ENCODE measurements around the gene STK11IP.
A peak's percentile ranks its signal among the peaks of the same experiment; 100 is the strongest.

The STK11IP gene

GRCh38 chr2:219615894-219616293, 18.2 kb downstream of the STK11IP start:
- Histone ChIP-seq H2AK5ac (ENCODE audit: low read length) (no peak overlapping the region), H3K18ac (ENCODE audit: low read length) (no peak overlapping the region), H2BK5ac (ENCODE audit: low read length) (no peak overlapping the region), H3K79me2 (ENCODE audit: control insufficient read depth, insufficient read depth, low read length) (no peaks in the 10 kb centered on the region), H3K27me3 (ENCODE audit: insufficient read depth, low read length, poor library complexity) (no peaks in the 10 kb centered on the region), H3K27ac (ENCODE audit: low read depth, low read length) (no peak overlapping the region), H2BK120ac (ENCODE audit: low read depth, low read length) (no peak overlapping the region), H3K4me3 (ENCODE audit: low read length) (no peak overlapping the region), H4K5ac (ENCODE audit: low read length) (no peak overlapping the region), H3K9ac (ENCODE audit: low read length) (no peak overlapping the region), H3K23ac (ENCODE audit: low read length) (no peak overlapping the region), H3K36me3 (ENCODE audit: control insufficient read depth, insufficient read depth, low read length) (no peaks in the 10 kb centered on the region), H3K4ac (ENCODE audit: low read depth, low read length) (no peak overlapping the region), H3K56ac (ENCODE audit: low read length) (no peak overlapping the region), H2BK15ac (replicated peaks; ENCODE audit: low read depth) (no peak overlapping the region), H4K8ac (ENCODE audit: low read depth, low read length) (no peak overlapping the region), H3K4me2 (ENCODE audit: low read length) (no peak overlapping the region), H3K4me1 (ENCODE audit: control insufficient read depth, low read depth, low read length) (no peaks in the 10 kb centered on the region), H3K79me1 (ENCODE audit: low read length) (no peaks in the 10 kb centered on the region)
- WGBS (ENCODE audit: extremely low coverage, insufficient coverage, low lambda C conversion rate), result no CpG with 5 or more reads among the region's 12 CpGs
- no peak for DNase-seq

- WGBS (ENCODE audit: extremely low coverage, insufficient coverage, low lambda C conversion rate), result no CpG with 5 or more reads among the region's 4 CpGs
- H3K27me3 ChIP-seq (ENCODE audit: insufficient read depth, low read length, poor library complexity), result no peaks in the 10 kb centered on the region
Observed at GRCh38 chr2:219616550-219616949, 18.9 kb downstream of the STK11IP start.

DNA sequence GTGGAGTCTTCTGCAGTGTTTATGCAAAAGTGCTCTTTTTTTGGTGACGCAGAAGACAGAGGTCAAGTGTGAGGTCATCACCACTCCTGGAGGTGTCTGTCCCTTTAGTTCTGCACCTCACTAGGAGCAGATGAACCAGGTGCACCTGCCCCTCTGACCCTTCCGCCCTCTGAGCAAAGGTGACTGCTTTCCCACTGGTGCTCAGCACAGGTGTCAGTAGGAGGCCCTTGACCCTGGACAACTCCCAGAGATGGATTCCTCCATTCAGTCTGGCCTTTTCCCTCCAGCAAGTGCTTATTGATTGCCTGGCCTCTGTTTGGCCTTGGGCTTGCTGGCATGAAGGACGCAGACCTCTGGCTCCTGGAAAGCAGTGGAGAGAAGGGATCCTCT, 21.1 kb downstream of the STK11IP start:
- Histone ChIP-seq H4K5ac (ENCODE audit: low read length) (no peak overlapping the region), H3K27me3 (ENCODE audit: insufficient read depth, low read length, poor library complexity) (no peaks in the 10 kb centered on the region), H2BK5ac (ENCODE audit: low read length) (no peak overlapping the region), H3K4me3 (ENCODE audit: low read length) (no peak overlapping the region), H4K8ac (ENCODE audit: low read depth, low read length) (no peak overlapping the region), H3K36me3 (ENCODE audit: control insufficient read depth, insufficient read depth, low read length) (no peaks in the 10 kb centered on the region), H3K4me1 (ENCODE audit: control insufficient read depth, low read depth, low read length) (no peaks in the 10 kb centered on the region), H3K79me1 (ENCODE audit: low read length) (no peaks in the 10 kb centered on the region), H2AK5ac (ENCODE audit: low read length) (no peak overlapping the region), H3K23ac (ENCODE audit: low read length) (no peak overlapping the region), H2BK15ac (replicated peaks; ENCODE audit: low read depth) (no peak overlapping the region), H3K56ac (ENCODE audit: low read length) (no peak overlapping the region), H3K9ac (ENCODE audit: low read length) (no peak overlapping the region), H3K27ac (ENCODE audit: low read depth, low read length) (no peak overlapping the region), H3K18ac (ENCODE audit: low read length) (no peak overlapping the region), H3K79me2 (ENCODE audit: control insufficient read depth, insufficient read depth, low read length) (no peaks in the 10 kb centered on the region), H3K4ac (ENCODE audit: low read depth, low read length) (no peak overlapping the region), H2BK120ac (ENCODE audit: low read depth, low read length) (no peak overlapping the region), H3K4me2 (ENCODE audit: low read length) (no peak overlapping the region)
- whole genome bisulfite sequencing (ENCODE audit: extremely low coverage, insufficient coverage, low lambda C conversion rate), result no CpG with 5 or more reads among the region's 3 CpGs
- no peak for DNase-seq

More at GRCh38 chr2:219616550-219616949, 18.9 kb downstream of the STK11IP start:
- H3K56ac ChIP-seq (ENCODE audit: low read length), result no peak overlapping the region
- H2AK5ac ChIP-seq (ENCODE audit: low read length), result no peak overlapping the region
- no peaks in the 10 kb centered on the region for H3K79me1 ChIP-seq (ENCODE audit: low read length)
- H3K27ac ChIP-seq (ENCODE audit: low read depth, low read length), result no peak overlapping the region
- no peaks in the 10 kb centered on the region for H3K36me3 ChIP-seq (ENCODE audit: control insufficient read depth, insufficient read depth, low read length)
- H2BK5ac ChIP-seq (ENCODE audit: low read length), result no peak overlapping the region
- H3K9ac ChIP-seq (ENCODE audit: low read length), result no peak overlapping the region
- no peak overlapping the region for H2BK15ac ChIP-seq (replicated peaks; ENCODE audit: low read depth)
- no peak overlapping the region for H4K5ac ChIP-seq (ENCODE audit: low read length)
- no peaks in the 10 kb centered on the region for H3K4me1 ChIP-seq (ENCODE audit: control insufficient read depth, low read depth, low read length)
- H2BK120ac ChIP-seq (ENCODE audit: low read depth, low read length), result no peak overlapping the region
- no peak for DNase-seq
- no peak overlapping the region for H3K4me3 ChIP-seq (ENCODE audit: low read length)
- no peak overlapping the region for H3K23ac ChIP-seq (ENCODE audit: low read length)
- no peaks in the 10 kb centered on the region for H3K79me2 ChIP-seq (ENCODE audit: control insufficient read depth, insufficient read depth, low read length)
- no peak overlapping the region for H4K8ac ChIP-seq (ENCODE audit: low read depth, low read length)
- no peak overlapping the region for H3K18ac ChIP-seq (ENCODE audit: low read length)
- H3K4ac ChIP-seq (ENCODE audit: low read depth, low read length), result no peak overlapping the region
- H3K4me2 ChIP-seq (ENCODE audit: low read length), result no peak overlapping the region

GRCh38 chr2:219619235-219619634, 21.6 kb downstream of the STK11IP start:
- Histone ChIP-seq H3K56ac (ENCODE audit: low read length) (no peak overlapping the region), H3K79me1 (ENCODE audit: low read length) (no peaks in the 10 kb centered on the region), H3K36me3 (ENCODE audit: control insufficient read depth, insufficient read depth, low read length) (no peaks in the 10 kb centered on the region), H2AK5ac (ENCODE audit: low read length) (no peak overlapping the region), H3K9ac (ENCODE audit: low read length) (no peak overlapping the region), H3K18ac (ENCODE audit: low read length) (no peak overlapping the region), H3K4me2 (ENCODE audit: low read length) (no peak overlapping the region), H2BK15ac (replicated peaks; ENCODE audit: low read depth) (no peak overlapping the region), H3K23ac (ENCODE audit: low read length) (no peak overlapping the region), H4K8ac (ENCODE audit: low read depth, low read length) (no peak overlapping the region), H3K79me2 (ENCODE audit: control insufficient read depth, insufficient read depth, low read length) (no peaks in the 10 kb centered on the region), H3K4me3 (ENCODE audit: low read length) (no peak overlapping the region), H2BK120ac (ENCODE audit: low read depth, low read length) (no peak overlapping the region), H4K5ac (ENCODE audit: low read length) (no peak overlapping the region), H3K27ac (ENCODE audit: low read depth, low read length) (no peak overlapping the region), H2BK5ac (ENCODE audit: low read length) (no peak overlapping the region), H3K4me1 (ENCODE audit: control insufficient read depth, low read depth, low read length) (no peaks in the 10 kb centered on the region), H3K27me3 (ENCODE audit: insufficient read depth, low read length, poor library complexity) (no peaks in the 10 kb centered on the region), H3K4ac (ENCODE audit: low read depth, low read length) (no peak overlapping the region)
- WGBS (ENCODE audit: extremely low coverage, insufficient coverage, low lambda C conversion rate), result no CpG with 5 or more reads among the region's 4 CpGs
- DNase-seq, result peak; percentile 66

DNA sequence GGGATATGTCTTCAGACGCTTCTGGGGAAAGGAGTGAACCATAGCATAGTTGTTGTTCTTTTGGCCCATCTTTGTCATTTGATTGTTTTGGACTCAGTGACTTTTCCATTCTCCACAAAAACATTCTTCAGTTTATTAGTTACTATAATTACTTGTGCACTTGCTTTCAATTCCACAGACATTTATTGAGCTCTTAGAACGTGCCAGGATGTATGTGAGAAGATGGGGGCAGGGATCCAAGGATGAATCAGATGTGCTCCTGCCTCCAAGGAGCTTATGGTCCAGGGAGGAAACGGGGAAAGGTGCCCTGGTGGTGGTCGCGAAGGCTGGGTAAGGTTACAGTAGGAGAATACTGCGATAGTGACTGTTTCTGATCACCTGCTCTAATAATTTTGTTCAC, 22.9 kb downstream of the STK11IP start:
- no CpG with 5 or more reads among the region's 6 CpGs for WGBS (ENCODE audit: extremely low coverage, insufficient coverage, low lambda C conversion rate)

DNA sequence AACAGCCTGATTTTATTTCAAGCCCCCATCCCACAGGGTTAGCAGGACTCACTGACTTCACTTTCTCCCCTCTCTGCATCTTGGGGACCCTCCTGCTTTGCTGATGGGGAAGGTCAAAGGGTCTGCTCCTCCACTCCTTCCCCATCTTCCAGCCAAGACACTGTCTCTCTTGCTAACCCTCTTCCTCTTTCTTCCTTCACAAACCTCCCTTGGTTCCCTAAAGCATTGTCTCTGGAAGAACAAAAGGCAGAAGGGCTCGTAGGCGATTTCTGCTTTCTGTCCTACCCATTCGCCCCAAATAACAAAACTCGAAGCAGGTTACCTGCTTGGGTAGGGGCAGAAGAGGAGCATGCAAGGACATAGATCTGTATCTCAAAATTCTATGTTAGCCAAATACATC, 24.3 kb downstream of the STK11IP start:
- H3K79me1 ChIP-seq (ENCODE audit: low read length), result no peaks in the 10 kb centered on the region
- H3K27ac ChIP-seq (ENCODE audit: low read depth, low read length), result no peak overlapping the region
- DNase-seq, result no peak
- no peak overlapping the region for H3K56ac ChIP-seq (ENCODE audit: low read length)
- no peaks in the 10 kb centered on the region for H3K4me1 ChIP-seq (ENCODE audit: control insufficient read depth, low read depth, low read length)
- no peaks in the 10 kb centered on the region for H3K36me3 ChIP-seq (ENCODE audit: control insufficient read depth, insufficient read depth, low read length)
- no peaks in the 10 kb centered on the region for H3K79me2 ChIP-seq (ENCODE audit: control insufficient read depth, insufficient read depth, low read length)
- no peak overlapping the region for H3K4me2 ChIP-seq (ENCODE audit: low read length)
- no peak overlapping the region for H2BK15ac ChIP-seq (replicated peaks; ENCODE audit: low read depth)
- no peak overlapping the region for H2BK120ac ChIP-seq (ENCODE audit: low read depth, low read length)
- no peak overlapping the region for H2BK5ac ChIP-seq (ENCODE audit: low read length)
- no peak overlapping the region for H2AK5ac ChIP-seq (ENCODE audit: low read length)
- H3K9ac ChIP-seq (ENCODE audit: low read length), result no peak overlapping the region
- H3K23ac ChIP-seq (ENCODE audit: low read length), result no peak overlapping the region
- no peak overlapping the region for H3K18ac ChIP-seq (ENCODE audit: low read length)
- H3K4ac ChIP-seq (ENCODE audit: low read depth, low read length), result no peak overlapping the region
- H3K4me3 ChIP-seq (ENCODE audit: low read length), result no peak overlapping the region
- no peak overlapping the region for H4K8ac ChIP-seq (ENCODE audit: low read depth, low read length)
- WGBS (ENCODE audit: extremely low coverage, insufficient coverage, low lambda C conversion rate), result no CpG with 5 or more reads among the region's 4 CpGs
- no peaks in the 10 kb centered on the region for H3K27me3 ChIP-seq (ENCODE audit: insufficient read depth, low read length, poor library complexity)
- H4K5ac ChIP-seq (ENCODE audit: low read length), result no peak overlapping the region

More for the DNA sequence above, 22.9 kb downstream of the STK11IP start:
- Histone ChIP-seq H3K27me3 (ENCODE audit: insufficient read depth, low read length, poor library complexity) (no peaks in the 10 kb centered on the region), H3K27ac (ENCODE audit: low read depth, low read length) (no peak overlapping the region), H4K5ac (ENCODE audit: low read length) (no peak overlapping the region), H3K18ac (ENCODE audit: low read length) (no peak overlapping the region), H3K4ac (ENCODE audit: low read depth, low read length) (no peak overlapping the region), H3K36me3 (ENCODE audit: control insufficient read depth, insufficient read depth, low read length) (no peaks in the 10 kb centered on the region), H3K79me2 (ENCODE audit: control insufficient read depth, insufficient read depth, low read length) (no peaks in the 10 kb centered on the region), H3K79me1 (ENCODE audit: low read length) (no peaks in the 10 kb centered on the region), H3K23ac (ENCODE audit: low read length) (no peak overlapping the region), H3K4me2 (ENCODE audit: low read length) (no peak overlapping the region), H3K4me1 (ENCODE audit: control insufficient read depth, low read depth, low read length) (no peaks in the 10 kb centered on the region), H2AK5ac (ENCODE audit: low read length) (no peak overlapping the region), H3K9ac (ENCODE audit: low read length) (no peak overlapping the region), H2BK15ac (replicated peaks; ENCODE audit: low read depth) (no peak overlapping the region), H2BK5ac (ENCODE audit: low read length) (no peak overlapping the region), H3K4me3 (ENCODE audit: low read length) (no peak overlapping the region), H3K56ac (ENCODE audit: low read length) (no peak overlapping the region), H2BK120ac (ENCODE audit: low read depth, low read length) (no peak overlapping the region), H4K8ac (ENCODE audit: low read depth, low read length) (no peak overlapping the region)
- no peak for DNase-seq
